Stimulated activated CD4-positive, alpha-beta T cell treated with anti-CD3 and anti-CD28 coated beads, Interleukin-4, amount 100 ng/mL, for 1 hour (primary cell): ENCODE results near the gene PPM1N.
A peak's percentile ranks its signal among the peaks of the same experiment; 100 is the strongest.

ENCODE experiments used
- DNase-seq: peaks from one replicate; pipeline ENCODE4 v3.0.0-alpha.2; 2020

Gene PPM1N

DNA sequence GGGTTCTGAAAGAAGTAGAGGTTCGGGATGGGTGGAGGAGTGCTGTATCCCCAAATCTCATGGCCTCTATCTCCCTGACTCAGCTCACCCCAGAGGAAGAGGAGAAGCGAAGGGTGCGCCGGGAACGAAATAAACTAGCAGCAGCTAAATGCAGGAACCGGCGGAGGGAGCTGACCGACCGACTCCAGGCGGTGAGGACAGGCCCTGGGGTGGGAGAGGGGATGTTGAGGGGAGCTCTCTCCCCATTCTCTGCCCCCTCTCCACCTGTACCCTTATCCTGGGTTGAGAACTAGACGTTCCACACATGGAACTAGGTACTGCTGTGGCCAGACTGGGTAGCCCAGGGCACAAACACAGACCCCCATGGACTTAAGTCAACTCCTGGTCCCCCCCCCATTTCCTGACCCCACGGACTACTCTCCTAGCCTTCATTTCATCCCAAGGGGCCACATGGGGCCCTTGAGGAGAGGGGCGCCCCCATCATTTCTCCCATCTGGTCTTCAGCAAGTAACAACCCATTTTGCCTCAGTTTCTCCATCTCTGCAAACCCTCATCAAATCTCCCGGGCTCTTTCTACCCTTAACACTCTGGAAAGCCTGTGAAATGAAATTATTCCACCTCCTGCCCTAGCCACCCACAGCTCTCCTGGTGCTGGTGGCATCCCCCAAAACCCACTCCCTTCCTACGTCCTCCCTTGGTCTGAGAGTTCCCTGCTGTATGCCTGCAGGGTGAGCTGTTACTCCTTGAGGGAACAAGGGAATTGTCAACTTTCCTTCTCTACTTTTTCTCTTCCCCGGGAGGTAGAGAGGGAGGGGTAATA lies 26.9 kb upstream of the PPM1N start:
- DNase-seq: no peak

DNA sequence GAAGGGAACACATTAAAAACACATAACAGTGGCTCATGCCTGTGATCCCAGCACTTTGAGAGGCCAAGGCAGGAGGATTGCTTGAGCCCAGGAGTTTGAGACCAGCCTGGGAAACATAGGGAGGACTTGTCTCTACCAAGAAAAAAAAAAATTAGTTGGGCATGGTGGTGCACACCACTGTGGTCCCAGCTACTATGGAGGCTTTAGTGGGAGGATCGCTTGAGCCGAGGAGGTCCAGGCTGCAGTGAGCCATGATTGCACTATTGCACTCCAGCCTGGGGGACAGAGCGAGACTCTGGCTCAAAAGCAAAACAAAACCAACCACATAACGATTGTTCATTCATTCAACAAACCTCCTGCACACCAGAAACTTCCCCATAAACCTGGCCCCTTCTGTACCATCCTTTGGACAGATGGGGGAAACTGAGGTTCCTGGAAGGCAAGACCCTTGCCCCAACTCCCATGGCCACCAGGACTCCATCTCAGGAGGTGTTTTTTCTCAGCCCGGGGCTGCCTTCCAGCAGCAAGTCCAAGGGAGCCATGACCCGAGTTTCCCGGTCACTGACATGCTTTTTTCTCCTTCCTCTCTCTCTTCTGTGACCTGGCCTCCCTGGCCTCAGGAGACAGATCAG lies 26.2 kb upstream of the PPM1N start:
- no peak for DNase-seq

DNA sequence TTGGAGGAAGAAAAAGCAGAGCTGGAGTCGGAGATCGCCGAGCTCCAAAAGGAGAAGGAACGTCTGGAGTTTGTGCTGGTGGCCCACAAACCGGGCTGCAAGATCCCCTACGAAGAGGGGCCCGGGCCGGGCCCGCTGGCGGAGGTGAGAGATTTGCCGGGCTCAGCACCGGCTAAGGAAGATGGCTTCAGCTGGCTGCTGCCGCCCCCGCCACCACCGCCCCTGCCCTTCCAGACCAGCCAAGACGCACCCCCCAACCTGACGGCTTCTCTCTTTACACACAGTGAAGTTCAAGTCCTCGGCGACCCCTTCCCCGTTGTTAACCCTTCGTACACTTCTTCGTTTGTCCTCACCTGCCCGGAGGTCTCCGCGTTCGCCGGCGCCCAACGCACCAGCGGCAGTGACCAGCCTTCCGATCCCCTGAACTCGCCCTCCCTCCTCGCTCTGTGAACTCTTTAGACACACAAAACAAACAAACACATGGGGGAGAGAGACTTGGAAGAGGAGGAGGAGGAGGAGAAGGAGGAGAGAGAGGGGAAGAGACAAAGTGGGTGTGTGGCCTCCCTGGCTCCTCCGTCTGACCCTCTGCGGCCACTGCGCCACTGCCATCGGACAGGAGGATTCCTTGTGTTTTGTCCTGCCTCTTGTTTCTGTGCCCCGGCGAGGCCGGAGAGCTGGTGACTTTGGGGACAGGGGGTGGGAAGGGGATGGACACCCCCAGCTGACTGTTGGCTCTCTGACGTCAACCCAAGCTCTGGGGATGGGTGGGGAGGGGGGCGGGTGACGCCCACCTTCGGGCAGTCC lies 25.5 kb upstream of the PPM1N start:
- no peak for DNase-seq

DNA sequence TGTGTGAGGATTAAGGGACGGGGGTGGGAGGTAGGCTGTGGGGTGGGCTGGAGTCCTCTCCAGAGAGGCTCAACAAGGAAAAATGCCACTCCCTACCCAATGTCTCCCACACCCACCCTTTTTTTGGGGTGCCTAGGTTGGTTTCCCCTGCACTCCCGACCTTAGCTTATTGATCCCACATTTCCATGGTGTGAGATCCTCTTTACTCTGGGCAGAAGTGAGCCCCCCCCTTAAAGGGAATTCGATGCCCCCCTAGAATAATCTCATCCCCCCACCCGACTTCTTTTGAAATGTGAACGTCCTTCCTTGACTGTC lies 24.9 kb upstream of the PPM1N start:
- no peak for DNase-seq

DNA sequence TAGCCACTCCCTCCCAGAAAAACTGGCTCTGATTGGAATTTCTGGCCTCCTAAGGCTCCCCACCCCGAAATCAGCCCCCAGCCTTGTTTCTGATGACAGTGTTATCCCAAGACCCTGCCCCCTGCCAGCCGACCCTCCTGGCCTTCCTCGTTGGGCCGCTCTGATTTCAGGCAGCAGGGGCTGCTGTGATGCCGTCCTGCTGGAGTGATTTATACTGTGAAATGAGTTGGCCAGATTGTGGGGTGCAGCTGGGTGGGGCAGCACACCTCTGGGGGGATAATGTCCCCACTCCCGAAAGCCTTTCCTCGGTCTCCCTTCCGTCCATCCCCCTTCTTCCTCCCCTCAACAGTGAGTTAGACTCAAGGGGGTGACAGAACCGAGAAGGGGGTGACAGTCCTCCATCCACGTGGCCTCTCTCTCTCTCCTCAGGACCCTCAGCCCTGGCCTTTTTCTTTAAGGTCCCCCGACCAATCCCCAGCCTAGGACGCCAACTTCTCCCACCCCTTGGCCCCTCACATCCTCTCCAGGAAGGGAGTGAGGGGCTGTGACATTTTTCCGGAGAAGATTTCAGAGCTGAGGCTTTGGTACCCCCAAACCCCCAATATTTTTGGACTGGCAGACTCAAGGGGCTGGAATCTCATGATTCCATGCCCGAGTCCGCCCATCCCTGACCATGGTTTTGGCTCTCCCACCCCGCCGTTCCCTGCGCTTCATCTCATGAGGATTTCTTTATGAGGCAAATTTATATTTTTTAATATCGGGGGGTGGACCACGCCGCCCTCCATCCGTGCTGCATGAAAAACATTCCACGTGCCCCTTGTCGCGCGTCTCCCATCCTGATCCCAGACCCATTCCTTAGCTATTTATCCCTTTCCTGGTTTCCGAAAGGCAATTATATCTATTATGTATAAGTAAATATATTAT lies 24.3 kb upstream of the PPM1N start:
- no peak for DNase-seq

DNA sequence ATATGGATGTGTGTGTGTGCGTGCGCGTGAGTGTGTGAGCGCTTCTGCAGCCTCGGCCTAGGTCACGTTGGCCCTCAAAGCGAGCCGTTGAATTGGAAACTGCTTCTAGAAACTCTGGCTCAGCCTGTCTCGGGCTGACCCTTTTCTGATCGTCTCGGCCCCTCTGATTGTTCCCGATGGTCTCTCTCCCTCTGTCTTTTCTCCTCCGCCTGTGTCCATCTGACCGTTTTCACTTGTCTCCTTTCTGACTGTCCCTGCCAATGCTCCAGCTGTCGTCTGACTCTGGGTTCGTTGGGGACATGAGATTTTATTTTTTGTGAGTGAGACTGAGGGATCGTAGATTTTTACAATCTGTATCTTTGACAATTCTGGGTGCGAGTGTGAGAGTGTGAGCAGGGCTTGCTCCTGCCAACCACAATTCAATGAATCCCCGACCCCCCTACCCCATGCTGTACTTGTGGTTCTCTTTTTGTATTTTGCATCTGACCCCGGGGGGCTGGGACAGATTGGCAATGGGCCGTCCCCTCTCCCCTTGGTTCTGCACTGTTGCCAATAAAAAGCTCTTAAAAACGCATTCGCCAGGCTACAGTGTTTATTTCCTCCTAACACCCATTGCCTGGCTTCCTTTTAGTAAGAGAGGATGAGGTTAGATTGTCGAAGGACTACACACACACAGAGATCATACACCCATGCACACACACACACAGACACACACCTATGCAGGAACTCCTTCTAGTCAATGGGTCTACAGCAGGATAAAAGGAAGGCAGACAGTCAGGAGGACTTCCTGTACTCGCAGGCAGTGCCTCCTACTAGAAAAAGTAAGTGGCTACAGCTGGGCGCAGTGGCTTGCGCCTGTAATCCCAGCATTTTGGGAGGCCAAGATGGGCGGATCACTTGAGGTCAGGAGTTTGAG lies 23.4 kb upstream of the PPM1N start:
- DNase-seq: no peak

DNA sequence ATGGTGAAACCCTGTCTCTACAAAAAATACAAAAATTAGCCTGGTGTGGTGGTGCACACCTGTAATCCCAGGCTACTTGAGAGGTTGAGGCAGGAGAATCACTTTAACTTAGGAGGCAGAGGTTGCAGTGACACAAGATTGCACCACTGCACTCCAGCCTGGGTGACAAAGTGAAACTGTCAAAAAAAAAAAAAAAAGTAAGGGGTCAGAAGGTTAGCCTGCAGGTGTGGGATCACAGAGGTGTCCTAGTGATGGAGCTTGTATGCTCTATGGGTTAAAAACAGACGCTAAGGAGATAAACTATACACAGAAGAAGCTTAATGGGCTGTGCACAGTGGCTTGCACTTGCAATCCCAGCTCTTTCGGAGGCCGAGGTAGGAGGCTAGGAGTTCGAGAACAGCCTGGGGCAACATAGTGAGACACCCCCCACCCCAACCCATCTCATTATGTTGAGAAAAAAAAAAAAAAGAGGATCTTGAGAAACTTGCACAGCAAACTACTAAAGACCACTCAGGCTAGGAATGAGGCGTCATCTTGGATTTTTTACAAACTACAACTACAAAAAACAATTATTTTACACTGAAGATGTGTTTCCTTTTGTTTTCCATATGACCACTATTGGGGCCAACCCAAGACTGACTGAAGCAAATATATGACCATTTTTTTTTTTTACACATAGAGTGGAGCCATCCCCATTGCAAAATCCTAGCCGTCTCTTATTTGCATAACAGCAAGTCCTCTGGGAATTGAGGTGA lies 22.5 kb upstream of the PPM1N start:
- DNase-seq: no peak

DNA sequence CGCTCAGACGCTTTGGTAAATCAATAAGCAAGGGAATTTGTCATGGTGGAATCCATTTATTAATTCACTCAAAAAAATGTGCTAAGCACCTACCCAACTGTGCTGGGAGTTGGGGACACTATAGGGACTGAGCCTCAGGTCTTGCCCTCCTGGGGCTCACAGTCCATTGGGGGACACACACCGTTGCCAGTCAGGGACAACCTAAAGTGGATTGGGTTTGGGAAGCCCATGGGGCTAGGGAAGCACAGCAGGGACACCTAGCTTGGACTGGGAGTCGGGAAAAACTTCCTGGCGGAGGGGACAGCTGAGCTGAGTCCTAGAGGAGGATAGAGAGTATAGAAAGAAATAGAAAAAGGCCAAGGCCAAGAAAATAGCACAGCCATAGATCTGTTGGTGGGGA lies 21.9 kb upstream of the PPM1N start:
- DNase-seq: no peak

DNA sequence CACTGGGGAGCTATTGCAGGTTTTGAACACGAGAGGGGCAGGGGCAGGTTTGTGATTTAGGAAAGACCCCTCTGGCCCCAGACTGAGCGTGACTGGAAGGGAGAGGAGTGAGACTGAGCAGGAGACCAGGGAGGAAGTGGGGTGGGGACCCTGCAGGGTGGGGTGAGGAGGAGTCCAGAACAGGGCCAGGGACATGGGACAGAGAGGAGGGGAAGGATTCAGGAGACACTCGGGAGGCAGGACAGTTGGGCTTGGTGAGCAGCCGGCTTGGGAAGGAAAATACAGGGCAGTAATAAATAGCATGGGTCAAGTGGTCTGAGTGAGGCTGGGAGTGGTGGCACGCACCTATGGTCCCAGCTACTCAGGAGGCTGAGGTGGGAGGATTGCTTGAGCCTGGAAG lies 21.1 kb upstream of the PPM1N start:
- DNase-seq: no peak

DNA sequence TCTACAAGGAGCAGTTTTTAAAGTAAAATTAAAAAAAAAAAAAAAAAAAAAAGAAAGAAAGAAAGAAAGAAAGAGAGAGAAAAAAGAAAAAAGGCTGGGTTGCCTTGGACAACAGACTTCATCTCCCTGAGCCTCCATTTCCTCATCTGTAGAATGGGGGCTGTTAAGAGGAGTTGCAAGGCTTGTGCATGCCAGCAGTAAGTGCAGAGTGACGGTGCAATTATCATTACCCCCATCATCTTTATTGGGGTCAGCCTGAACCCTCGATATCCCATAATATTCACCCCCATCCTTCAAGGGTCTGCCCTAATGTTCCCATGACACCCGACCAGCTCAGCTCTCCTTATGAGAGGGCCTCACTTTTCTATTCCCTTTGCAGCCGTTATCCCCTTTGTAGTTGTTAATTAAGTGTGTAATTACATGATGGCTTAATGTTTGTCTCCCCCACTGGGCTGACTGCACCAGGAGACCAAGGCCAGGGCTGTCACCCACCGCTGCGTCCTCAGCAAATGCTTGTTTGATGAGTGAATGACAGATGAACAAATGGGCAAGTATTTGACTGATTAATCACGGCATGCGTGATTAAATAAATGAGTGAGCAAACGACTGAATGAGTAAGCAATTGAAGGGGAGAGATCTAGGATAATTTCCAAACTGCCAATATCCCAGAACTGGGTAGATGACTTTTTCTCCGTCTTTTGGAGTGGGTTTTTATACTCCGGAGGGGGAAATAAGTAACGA lies 20.4 kb upstream of the PPM1N start:
- DNase-seq: no peak

DNA sequence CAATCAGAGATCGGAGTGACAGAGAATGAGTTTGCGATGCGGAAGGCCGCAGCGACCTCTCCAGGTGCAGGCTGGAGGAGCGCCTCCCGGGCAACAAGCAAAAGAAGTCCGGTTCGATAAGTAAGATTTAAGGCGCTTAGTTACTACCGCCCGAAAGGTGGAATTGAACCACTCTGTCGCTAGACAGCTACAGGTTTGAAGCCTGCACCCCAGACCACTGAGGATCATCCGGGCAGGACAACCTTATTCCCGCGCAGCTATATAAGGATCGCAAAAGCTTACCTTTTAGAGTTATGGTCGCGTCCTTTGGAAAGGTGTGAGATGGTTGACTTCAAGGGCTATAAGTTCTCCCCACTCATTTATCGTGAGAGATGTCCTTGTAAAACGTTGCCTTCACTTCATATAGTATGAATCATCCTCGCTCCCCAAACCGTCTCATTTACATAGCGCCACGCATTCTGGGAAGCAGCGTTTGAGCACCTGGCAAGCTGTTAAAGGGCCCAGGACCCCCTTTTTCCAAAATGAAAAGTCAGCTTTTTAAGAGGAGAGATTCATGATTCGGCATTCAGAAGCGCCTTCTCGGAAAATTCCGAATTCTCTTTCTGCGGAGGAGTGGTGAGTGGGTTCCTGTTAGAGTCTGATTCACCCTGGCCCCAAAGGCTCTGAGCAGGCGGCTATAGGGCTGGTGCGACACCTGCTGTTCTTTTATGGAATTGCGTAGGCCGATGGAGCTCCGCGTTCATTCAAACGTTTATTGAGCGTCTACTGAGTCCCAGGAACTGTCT lies 19.6 kb upstream of the PPM1N start:
- peak; percentile 88 for DNase-seq

DNA sequence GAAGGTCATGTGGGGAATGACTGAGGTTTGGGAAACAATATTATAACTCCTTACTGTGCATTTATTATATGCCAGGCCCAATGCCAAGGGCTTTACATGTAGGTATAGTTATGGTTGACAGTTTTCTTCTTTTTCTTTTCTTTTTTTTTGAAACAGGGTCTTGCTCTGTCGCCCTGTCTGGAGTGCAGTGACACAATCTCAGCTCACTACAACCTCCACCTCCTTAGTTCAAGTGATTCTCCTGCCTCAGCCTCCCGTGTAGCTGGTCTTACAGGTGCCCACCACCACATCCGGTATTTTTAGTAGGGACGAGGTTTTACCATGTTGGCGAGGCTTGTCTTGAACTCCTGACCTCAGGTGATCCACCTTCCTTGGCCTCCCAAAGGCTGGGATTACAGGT lies 15.2 kb upstream of the PPM1N start:
- DNase-seq: no peak

DNA sequence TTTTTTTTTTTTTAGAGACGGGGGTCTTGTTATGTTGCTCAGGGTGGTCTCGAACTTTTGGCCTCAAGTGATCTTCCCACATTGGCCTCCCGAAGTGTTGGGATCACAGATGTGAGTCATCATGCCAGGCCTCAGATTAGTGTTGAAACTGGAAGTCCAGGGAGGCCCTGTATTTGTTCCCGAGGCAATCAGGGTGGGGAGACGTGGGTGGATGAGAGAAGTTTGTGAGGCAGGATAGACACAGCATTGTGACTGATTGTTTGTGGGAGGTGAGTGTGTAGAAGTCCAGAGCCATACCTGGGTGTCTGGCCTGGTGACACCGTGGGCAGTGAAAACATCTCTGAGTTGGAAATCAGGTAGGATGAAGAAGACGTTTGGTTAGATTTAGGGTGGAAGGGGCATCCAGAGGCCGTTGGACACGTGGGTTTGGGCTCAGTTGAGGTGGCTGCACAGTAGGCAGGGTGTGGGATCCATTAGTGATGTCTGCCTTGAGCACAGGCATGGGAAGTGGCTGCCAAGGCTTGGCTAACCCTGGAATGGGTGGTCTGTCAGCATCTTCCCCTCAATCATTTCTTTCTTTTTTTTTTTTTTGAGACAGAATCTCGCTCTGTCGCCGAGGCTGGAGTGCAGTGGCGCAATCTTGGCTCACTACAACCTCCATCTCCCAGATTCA lies 13.8 kb upstream of the PPM1N start:
- DNase-seq: no peak

DNA sequence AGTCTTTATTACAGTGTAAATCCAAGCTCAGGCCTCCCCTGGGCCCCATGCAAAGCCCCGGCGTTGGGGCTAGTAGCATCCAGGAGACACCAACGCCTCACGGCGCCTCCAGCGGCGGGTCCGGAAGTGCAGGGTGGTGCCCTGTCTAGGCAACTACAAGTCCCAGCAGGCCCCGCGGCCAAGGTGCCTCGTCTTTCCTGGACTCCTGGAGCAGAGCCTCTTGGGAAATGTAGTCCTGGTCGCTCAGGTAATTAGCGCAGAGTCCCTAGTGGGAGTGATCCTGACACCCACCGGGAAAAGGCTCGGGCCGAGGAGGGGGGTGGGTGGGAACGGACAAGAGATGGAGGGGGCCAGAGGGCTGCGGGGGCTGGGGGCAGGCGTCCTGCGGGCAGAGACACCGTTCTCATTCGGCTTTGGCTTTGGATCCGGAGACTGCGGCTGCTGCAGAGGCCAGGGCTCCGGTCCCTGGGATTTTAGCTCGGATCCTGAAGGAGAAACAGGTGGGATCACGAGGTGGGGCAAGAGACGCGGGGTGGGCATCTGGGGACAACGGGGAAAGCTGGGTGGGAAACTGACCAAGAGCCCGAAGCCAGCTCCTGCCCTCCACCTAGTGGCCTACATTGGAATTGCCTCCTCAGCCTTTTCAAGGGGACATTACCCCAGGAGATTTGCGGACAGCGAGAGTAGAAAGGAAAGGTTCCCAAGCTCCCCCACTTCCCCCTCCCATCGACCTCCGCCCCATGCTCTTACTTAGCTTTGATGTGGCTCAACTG lies 12.8 kb upstream of the PPM1N start:
- peak; percentile 98 for DNase-seq

DNA sequence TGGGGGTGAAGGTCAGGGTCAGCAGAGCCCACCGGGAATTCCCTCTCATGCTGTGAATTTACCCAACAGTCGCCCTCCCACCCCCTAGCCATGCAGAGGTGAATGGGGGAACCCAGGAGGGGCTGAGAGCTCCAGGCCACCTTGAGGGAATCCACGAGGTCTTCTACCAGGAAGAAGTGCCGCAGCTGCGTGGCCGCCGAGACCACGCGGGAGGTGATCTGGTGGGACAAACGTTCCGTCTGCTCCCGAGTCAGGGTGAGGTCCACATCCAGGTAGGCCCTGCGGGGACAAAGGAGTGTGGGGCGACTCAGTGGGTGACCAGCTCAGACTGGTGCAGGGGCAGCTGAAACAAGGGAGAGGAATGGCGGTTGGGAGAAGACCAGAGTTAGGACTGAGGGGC lies 9.5 kb upstream of the PPM1N start:
- no peak for DNase-seq

DNA sequence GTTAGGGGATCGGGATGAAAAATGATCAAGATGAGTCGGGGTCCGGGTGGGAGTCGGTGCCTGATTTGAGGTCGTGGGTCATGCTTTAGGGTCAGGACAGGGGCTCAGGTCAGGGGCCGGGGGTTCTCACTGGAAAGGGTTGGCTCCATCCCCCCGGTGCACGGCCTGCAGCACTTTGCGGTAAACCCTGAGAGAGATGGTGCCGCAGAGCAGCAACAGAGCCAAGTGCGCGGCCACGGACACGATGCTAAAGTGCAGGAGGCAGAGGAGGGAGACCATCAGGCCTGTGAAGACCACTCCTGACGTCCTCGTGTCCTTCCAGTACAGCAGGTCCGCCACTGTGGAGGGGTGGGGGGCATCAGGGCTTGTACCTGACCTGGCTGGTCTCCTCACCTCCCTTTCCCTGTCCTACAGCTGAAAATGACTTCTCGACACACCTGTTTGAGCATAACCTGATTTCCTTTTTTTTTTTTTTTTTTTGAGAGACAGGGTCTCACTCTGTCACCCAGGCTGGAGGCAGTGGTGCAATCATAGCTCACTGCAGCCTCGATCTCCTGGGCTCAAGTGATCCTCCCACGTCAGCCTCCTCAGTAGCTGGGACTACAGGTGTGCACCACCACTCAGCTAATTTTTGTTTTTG lies 8.9 kb upstream of the PPM1N start:
- DNase-seq: no peak

DNA sequence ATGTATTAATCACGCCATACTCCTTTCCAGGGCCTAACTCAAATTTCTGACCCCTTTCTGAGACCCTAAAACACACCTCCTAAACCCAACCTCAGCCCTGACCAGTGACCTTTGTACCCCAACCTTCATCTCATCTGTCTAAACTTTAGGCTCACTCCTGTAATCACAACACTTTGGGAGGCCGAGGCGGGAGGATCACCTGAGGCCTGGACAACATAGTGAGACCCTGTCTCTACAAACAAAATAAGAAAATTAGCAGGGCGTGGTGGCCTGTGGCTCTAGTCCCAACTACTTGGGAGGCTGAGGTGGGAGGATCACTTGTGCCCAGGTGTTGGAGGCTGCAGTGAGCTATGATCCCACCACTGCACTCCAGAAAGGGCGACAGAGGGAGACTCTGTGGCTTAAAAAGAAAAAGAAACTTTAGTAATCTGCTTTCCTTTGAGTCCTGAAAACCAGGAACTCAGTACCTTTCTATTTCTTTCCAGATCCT lies 6.1 kb upstream of the PPM1N start:
- DNase-seq: no peak
